Upper lobe of right lung (tissue), 1 donor: ENCODE data around the gene ATP11B. TPM values are rescaled to one million over a fixed set of nuclear protein-coding genes. Genes with fewer than 3 reads are reported as not detected.

ENCODE experiments used
- ATAC-seq: fragments of 200-7000 bp; cut with Tn5 transposase; one replicate; pipeline ENCODE4 v1.9.1; 2020; ENCODE audit warnings: mild to moderate bottlenecking, moderate library complexity
- DNase-seq: peaks from one replicate; pipeline ENCODE4 v3.0.0-alpha.2; 2020
- H3K27ac ChIP-seq: fragments of 200-600 bp; one replicate; pipeline ENCODE4 v1.8.0; 2022
- H3K27me3 ChIP-seq: fragments of 200-600 bp; one replicate; pipeline ENCODE4 v1.8.0; 2022; ENCODE audit warnings: mild to moderate bottlenecking
- H3K36me3 ChIP-seq: fragments of 200-600 bp; one replicate; pipeline ENCODE4 v1.8.0; 2022
- H3K4me1 ChIP-seq: fragments of 200-600 bp; one replicate; pipeline ENCODE4 v1.8.0; 2022
- H3K4me3 ChIP-seq: fragments of 200-600 bp; one replicate; pipeline ENCODE4 v1.8.0; 2022; ENCODE audit warnings: mild to moderate bottlenecking
- H3K9me3 ChIP-seq: fragments of 200-600 bp; one replicate; pipeline ENCODE4 v1.8.0; 2022
- CTCF ChIP-seq: fragments of 200-600 bp; IDR thresholded peaks from one replicate; pipeline ENCODE4 v1.8.0; 2022; ENCODE audit warnings: antibody characterized with exemption
- intact Hi-C: fragments of 100-400 bp; cut with DNase I; formaldehyde crosslinking; loops from one replicate; pipeline ENCODE4 v1.11.0; 2022
- total RNA-seq: library from RNA; stranded (reverse); fragmentation: NEBNext Ultra II Directional; extraction: Animal tissue kit (Norgen Biotek cat#: 25700); gene quantifications from one replicate; pipeline ENCODE4 v1.2.1, GENCODE V29; 2021
- donor health status: DM: no; HTN: yes; CAD: no; lungs with severe emphysema.

The ATP11B gene
- total RNA-seq, 1 donor from 2014 or later, result 70.7 TPM

- peaks cover 68% of the 10 kb centered on the region for H3K36me3 ChIP-seq
- intact Hi-C loops, result no loop called here
These were observed 85.8 kb downstream of the ATP11B start for GRCh38 chr3:182879031-182879611.

GRCh38 chr3:182886497-182886896 lies 93.2 kb downstream of the ATP11B start:
- ATAC-seq, result no peak
- H3K9me3 ChIP-seq, result no peaks in the 10 kb centered on the region
- DNase-seq, result no peak
- intact Hi-C loops, result no loop called here
- H3K36me3 ChIP-seq, result peaks cover 27% of the 10 kb centered on the region
- H3K27ac ChIP-seq, result no peak overlapping the region
- TF ChIP-seq CTCF, result no peak
- no peaks in the 10 kb centered on the region for H3K27me3 ChIP-seq
- H3K4me3 ChIP-seq, result no peak overlapping the region
- H3K4me1 ChIP-seq, result no peaks in the 10 kb centered on the region

More at GRCh38 chr3:182879031-182879611, 85.8 kb downstream of the ATP11B start:
- Histone ChIP-seq H3K4me1 (no peaks in the 10 kb centered on the region), H3K27ac (no peak overlapping the region), H3K9me3 (no peaks in the 10 kb centered on the region), H3K27me3 (no peaks in the 10 kb centered on the region), H3K4me3 (no peak overlapping the region)
- TF ChIP-seq CTCF, result no peak
- ATAC-seq (no peak), DNase-seq (no peak)

GRCh38 chr3:182889948-182890629 lies 96.8 kb downstream of the ATP11B start:
- DNase-seq (no peak), ATAC-seq (peak; percentile 96)
- intact Hi-C loops, result no loop called here
- Histone ChIP-seq H3K4me1 (no peaks in the 10 kb centered on the region), H3K36me3 (peaks cover 18% of the 10 kb centered on the region), H3K27ac (no peak overlapping the region), H3K9me3 (no peaks in the 10 kb centered on the region), H3K4me3 (no peak overlapping the region), H3K27me3 (no peaks in the 10 kb centered on the region)
- TF ChIP-seq CTCF, result no peak

DNA sequence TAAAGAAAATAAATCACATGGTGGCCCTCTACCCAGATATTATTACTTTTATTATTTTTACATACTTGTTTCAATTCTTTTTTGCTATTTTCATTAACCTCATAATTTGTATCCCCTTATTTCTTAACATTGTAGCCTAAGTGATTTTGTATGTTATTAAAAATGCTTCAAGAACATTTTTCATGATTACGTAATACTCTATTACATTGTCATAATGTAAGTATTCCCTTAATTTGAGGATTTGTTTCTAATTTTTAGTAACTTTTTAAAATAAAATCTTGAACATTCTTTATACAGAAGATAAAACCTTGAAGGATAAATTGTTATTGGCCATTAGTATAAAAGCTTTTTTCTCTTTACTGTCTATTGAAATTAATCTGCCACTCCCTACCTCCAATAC lies 98.1 kb downstream of the ATP11B start:
- Histone ChIP-seq H3K4me3 (no peak overlapping the region), H3K27me3 (no peaks in the 10 kb centered on the region), H3K27ac (no peak overlapping the region), H3K36me3 (peaks cover 16% of the 10 kb centered on the region), H3K4me1 (no peaks in the 10 kb centered on the region), H3K9me3 (no peaks in the 10 kb centered on the region)
- no peak for TF ChIP-seq CTCF
- intact Hi-C loops, result no loop called here
- ATAC-seq, result no peak
- no peak for DNase-seq

GRCh38 chr3:182892226-182892625 lies 98.9 kb downstream of the ATP11B start:
- no peak for TF ChIP-seq CTCF
- Histone ChIP-seq H3K4me1 (no peaks in the 10 kb centered on the region), H3K27ac (no peak overlapping the region), H3K36me3 (peaks cover 19% of the 10 kb centered on the region), H3K4me3 (no peak overlapping the region), H3K27me3 (no peaks in the 10 kb centered on the region), H3K9me3 (no peaks in the 10 kb centered on the region)
- ATAC-seq, result peak; percentile 27
- intact Hi-C loops, result no loop called here
- no peak for DNase-seq
